Breast epithelium (tissue), 4 donors: ENCODE results near the gene ASNSD1. TPM values are rescaled to one million over a fixed set of nuclear protein-coding genes. Genes with fewer than 3 reads are reported as not detected.

Source experiments
- DNase-seq, 2 donors: peaks; one replicate each; pipeline ENCODE4 v3.0.0-alpha.2; 2019; ENCODE audit warnings: low spot score in 2 of 2
- H3K27ac ChIP-seq, 2 donors: fragments of 200-600 bp; sonication (generic) in 1 of 2; one replicate each; pipeline ENCODE4 v1.5.1; 2016 to 2019; ENCODE audit warnings: mild to moderate bottlenecking in 1 of 2
- H3K27me3 ChIP-seq, 2 donors: fragments of 200-600 bp; sonication (generic) in 1 of 2; one replicate each; pipeline versions ENCODE4 v1.5.1 to v1.6.0; 2017 to 2019; ENCODE audit warnings: control low read depth in 1 of 2, mild to moderate bottlenecking in 1 of 2
- H3K36me3 ChIP-seq: fragments of 200-600 bp; one replicate; pipeline ENCODE4 v1.5.1; 2019
- H3K4me1 ChIP-seq, 2 donors: fragments of 200-600 bp; sonication (generic); one replicate each; pipeline ENCODE4 v1.5.1; 2016 to 2019; ENCODE audit warnings: control low read depth in 1 of 2
- H3K4me3 ChIP-seq, 3 donors: fragments of 200-600 bp; sonication (generic); 1 replicate in 2 of 3; 2 replicates in 1 of 3; pipeline ENCODE4 v1.5.1; 2016 to 2019; ENCODE audit warnings: mild to moderate bottlenecking in 3 of 3, moderate library complexity in 2 of 3
- H3K9me3 ChIP-seq, 2 donors: fragments of 200-600 bp; sonication (generic) in 1 of 2; one replicate each; pipeline ENCODE4 v1.5.1; 2016 to 2019; ENCODE audit warnings: control low read depth in 1 of 2
- POLR2A ChIP-seq: fragments of 450-650 bp; IDR thresholded peaks from one replicate; pipeline ENCODE4 v1.6.1; 2016; ENCODE audit warnings: antibody characterized with exemption, mild to moderate bottlenecking, moderate library complexity
- POLR2AphosphoS5 ChIP-seq, 3 donors: sonication (generic); formaldehyde crosslinking; IDR thresholded peaks; one replicate each; pipeline ENCODE4 v1.6.1; 2017; ENCODE audit warnings: antibody characterized with exemption in 3 of 3
- intact Hi-C: fragments of 100-400 bp; cut with DNase I; formaldehyde crosslinking; loops from one replicate; pipeline ENCODE4 v1.15.1; 2023; ENCODE audit warnings: low total_unique reads
- total RNA-seq, 3 donors: library from RNA; depleted of rRNA; stranded (reverse); fragments of >200 nt; gene quantifications; one replicate each; pipeline ENCODE4 v1.1.0, GENCODE V29; 2016
- TF ChIP-seq, protein P1 (sequence below), 3 donors: fragments of 450-650 bp; IDR thresholded peaks; one replicate each; pipeline ENCODE4 v1.5.1; 2016 to 2017; ENCODE audit warnings: antibody characterized with exemption in 3 of 3, mild to moderate bottlenecking in 3 of 3, moderate library complexity in 3 of 3

ASNSD1 gene
- total RNA-seq, 3 donors from 2014 or later, result 48.0 to 65.6 (median 54.7) TPM

DNA sequence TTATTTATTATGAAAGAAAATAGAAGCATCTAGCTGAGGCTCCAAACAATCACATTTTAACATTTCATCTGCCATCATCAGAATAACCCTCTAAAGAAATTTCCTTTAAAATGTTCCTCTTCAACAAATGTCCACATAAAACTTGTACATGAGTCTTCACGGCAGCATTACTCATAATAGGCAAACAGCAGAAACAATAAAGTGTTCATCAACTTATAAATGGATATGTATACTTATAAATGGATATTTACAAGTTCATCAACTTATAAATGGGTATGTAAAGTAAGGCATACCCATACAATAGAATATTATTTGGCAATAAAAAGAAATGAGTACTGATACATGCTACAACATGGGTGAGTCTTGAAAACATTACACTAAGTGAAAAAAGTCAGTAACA lies 33.5 kb upstream of the ASNSD1 start:
- TF ChIP-seq, protein P1, sequence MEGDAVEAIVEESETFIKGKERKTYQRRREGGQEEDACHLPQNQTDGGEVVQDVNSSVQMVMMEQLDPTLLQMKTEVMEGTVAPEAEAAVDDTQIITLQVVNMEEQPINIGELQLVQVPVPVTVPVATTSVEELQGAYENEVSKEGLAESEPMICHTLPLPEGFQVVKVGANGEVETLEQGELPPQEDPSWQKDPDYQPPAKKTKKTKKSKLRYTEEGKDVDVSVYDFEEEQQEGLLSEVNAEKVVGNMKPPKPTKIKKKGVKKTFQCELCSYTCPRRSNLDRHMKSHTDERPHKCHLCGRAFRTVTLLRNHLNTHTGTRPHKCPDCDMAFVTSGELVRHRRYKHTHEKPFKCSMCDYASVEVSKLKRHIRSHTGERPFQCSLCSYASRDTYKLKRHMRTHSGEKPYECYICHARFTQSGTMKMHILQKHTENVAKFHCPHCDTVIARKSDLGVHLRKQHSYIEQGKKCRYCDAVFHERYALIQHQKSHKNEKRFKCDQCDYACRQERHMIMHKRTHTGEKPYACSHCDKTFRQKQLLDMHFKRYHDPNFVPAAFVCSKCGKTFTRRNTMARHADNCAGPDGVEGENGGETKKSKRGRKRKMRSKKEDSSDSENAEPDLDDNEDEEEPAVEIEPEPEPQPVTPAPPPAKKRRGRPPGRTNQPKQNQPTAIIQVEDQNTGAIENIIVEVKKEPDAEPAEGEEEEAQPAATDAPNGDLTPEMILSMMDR (IDR thresholded peaks at IDR 0.05), result no peak
- no peak for TF ChIP-seq POLR2AphosphoS5 (IDR thresholded peaks at IDR 0.05)
- no peak for TF ChIP-seq POLR2A
- intact Hi-C loops, result no loop called here
- H3K36me3 ChIP-seq, result no peaks in the 10 kb centered on the region
- H3K27me3 ChIP-seq, result no peaks in the 10 kb centered on the region
- no peak overlapping the region for H3K27ac ChIP-seq
- no peaks in the 10 kb centered on the region for H3K4me1 ChIP-seq
- H3K9me3 ChIP-seq, result no peaks in the 10 kb centered on the region
- DNase-seq, result no peak
- H3K4me3 ChIP-seq, result no peak overlapping the region

DNA sequence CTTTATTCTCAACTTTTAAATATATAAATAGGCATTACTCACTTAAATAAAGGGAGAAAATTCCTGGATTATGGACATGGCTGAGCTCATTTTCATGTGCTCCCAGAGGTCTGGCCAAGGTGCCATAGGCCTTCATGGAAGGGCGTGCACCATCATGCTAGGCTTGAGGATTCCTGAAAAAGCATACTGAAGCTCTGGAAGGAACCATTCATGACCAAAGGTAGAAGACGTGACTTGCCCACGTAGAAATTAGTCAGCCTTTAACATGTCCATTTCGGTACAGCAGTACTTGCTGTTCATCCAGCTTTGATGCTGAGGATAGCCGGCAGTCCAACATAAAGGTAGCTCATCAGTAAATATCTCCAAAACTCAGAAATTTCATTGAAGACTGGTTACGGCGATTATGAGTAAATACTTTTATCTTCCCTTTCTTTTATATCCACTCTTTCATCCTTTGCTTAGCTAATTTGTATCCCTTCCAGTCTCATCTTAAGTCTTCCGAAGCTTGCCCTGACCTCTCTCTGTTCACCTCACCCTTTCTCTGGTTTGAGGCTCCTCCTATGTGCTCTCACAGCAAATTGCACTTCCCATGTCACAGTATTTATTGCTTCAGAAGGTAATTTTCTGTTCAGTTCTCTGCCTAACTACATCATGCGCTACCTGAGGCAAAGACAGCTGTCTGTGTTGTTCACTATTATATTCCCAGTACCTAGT lies 32.3 kb upstream of the ASNSD1 start:
- TF ChIP-seq POLR2AphosphoS5 (IDR thresholded peaks at IDR 0.05) (no peak), POLR2A (no peak)
- TF ChIP-seq, protein P1 (IDR thresholded peaks at IDR 0.05), result no peak
- Histone ChIP-seq H3K4me3 (no peak overlapping the region), H3K27me3 (no peaks in the 10 kb centered on the region), H3K9me3 (no peaks in the 10 kb centered on the region), H3K36me3 (no peaks in the 10 kb centered on the region), H3K27ac (peak overlapping the region in 1 of 2 donors; percentile 52), H3K4me1 (no peaks in the 10 kb centered on the region)
- intact Hi-C loops, result no loop called here
- DNase-seq, result no peak

DNA sequence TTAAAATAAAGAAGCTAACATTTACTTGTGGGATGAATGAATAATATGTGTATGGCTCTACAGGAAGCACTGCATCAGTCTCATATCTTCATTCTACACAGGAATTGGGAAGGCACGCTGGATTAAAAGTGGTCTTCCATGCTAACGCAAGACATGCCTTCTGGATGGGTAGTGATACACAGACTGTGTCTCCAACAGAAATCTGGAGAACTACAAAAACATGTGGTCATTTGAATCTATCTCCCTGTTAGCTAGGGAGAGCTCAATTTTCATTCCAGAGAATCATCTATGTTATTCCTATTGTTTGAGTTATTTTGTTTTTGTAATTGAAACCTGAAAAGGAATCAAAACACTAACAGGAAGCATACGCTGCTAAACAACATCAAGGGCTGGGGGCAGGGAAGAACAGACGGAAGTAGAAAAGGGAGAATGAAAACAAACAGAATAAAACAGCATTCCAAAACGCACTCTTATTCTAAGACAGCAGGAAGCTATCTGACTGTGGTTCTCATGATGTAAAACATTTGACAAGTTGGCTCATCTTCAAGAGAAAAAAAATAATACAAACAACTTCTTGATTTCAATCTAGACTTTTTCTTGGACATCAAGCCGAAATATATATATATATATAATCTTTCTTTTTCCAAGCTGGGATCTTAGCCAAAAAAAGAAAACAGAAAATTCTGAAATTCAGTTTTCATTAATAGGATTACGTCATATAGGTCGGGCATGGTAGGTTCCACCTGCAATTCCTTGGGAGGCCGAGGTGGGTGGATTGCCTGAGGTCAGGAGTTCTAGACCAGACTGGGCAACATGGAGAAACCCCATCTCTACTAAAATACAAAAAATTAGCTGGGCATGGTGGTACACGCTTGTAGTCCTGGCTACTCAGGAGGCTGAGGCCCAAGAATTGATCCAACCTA lies 31.5 kb upstream of the ASNSD1 start:
- TF ChIP-seq POLR2AphosphoS5 (IDR thresholded peaks at IDR 0.05), result no peak
- TF ChIP-seq POLR2A, result no peak
- TF ChIP-seq, protein P1 (IDR thresholded peaks at IDR 0.05), result no peak
- intact Hi-C loops, result no loop called here
- H3K9me3 ChIP-seq, result no peaks in the 10 kb centered on the region
- no peaks in the 10 kb centered on the region for H3K27me3 ChIP-seq
- H3K27ac ChIP-seq, result peak overlapping the region in 1 of 2 donors; percentile 52
- DNase-seq, result no peak
- no peaks in the 10 kb centered on the region for H3K36me3 ChIP-seq
- no peaks in the 10 kb centered on the region for H3K4me1 ChIP-seq
- H3K4me3 ChIP-seq, result no peak overlapping the region

DNA sequence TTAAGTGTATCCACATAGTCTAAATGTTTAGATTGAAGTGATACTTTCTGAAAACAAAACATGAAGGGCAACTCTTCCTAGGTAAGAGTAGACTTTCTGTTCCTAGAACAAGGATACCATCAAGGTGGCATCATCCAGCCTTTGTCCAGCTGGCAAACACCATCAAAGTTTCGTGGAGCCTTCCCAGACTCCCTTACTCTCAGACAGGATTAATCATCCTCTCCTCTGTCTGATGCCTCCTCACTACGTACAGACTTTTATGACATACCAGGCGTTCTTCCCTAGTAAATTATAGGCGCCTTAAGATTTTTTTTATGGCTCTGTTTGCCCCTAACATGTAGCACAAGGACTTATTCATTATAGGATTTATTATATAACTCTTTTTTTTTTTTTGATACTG lies 29.4 kb upstream of the ASNSD1 start:
- intact Hi-C loops, result no loop called here
- TF ChIP-seq, protein P1 (IDR thresholded peaks at IDR 0.05), result no peak
- TF ChIP-seq POLR2A (no peak), POLR2AphosphoS5 (IDR thresholded peaks at IDR 0.05) (no peak)
- Histone ChIP-seq H3K36me3 (no peaks in the 10 kb centered on the region), H3K27ac (no peak overlapping the region), H3K4me3 (no peak overlapping the region), H3K27me3 (no peaks in the 10 kb centered on the region), H3K9me3 (no peaks in the 10 kb centered on the region), H3K4me1 (no peaks in the 10 kb centered on the region)
- DNase-seq, result no peak

DNA sequence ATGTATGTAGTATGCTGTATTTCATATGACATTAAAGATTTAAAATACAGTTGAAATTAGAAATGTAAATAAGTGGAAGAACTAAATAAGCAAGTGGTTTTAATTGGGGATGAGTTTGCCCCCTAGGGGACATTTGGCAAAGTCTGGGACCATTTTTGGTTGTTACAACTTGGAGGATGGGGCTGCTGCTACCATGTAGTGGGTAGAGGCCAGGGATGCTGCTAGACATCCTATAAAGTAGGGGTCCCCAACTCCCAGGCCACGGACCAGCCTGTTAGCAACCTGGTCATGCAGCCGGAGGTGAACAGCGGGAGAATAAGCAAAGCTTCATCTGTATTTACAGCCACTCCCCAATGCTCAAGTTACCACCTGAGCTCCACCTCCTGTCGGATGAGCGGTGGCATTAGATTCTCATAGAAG lies 27.9 kb upstream of the ASNSD1 start:
- no peak overlapping the region for H3K27ac ChIP-seq
- H3K36me3 ChIP-seq, result no peaks in the 10 kb centered on the region
- intact Hi-C loops, result no loop called here
- no peaks in the 10 kb centered on the region for H3K4me1 ChIP-seq
- TF ChIP-seq, protein P1 (IDR thresholded peaks at IDR 0.05), result no peak
- TF ChIP-seq POLR2AphosphoS5 (IDR thresholded peaks at IDR 0.05) (no peak), POLR2A (no peak)
- no peaks in the 10 kb centered on the region for H3K27me3 ChIP-seq
- no peaks in the 10 kb centered on the region for H3K9me3 ChIP-seq
- DNase-seq, result no peak
- H3K4me3 ChIP-seq, result no peak overlapping the region
